Activated B cell treated with CpG ODN at 0.5 μM for 24 hours (primary cell): ENCODE measurements around the gene RBM20. TPM values are rescaled to one million over a fixed set of nuclear protein-coding genes. Genes with fewer than 3 reads are reported as not detected.
A peak's percentile ranks its signal among the peaks of the same experiment; 100 is the strongest.

ENCODE experiments used
- ATAC-seq: fragments of 200-7000 bp; cut with Tn5 transposase; one replicate; pipeline ENCODE4 v1.10.0; 2021; ENCODE audit warnings: low read depth, mild to moderate bottlenecking, moderate library complexity
- CTCF ChIA-PET: fragments of 350-600 bp; sonication (Branson Sonifier 250); formaldehyde crosslinking; loops from one replicate; lab custom pipeline; 2021; ENCODE audit warnings: antibody characterized with exemption; lab: Charles Lee
- POLR2A ChIA-PET: fragments of 350-600 bp; sonication (Branson Sonifier 250); formaldehyde crosslinking; loops from one replicate; lab custom pipeline; 2021; ENCODE audit warnings: antibody characterized with exemption; lab: Charles Lee
- DNase-seq: peaks from one replicate; pipeline ENCODE4 v3.0.0; 2022
- H3K27ac Mint-ChIP-seq: one replicate; pipeline ENCODE4 v1.8.0; 2020; ENCODE audit warnings: mixed read lengths
- H3K27me3 Mint-ChIP-seq: one replicate; pipeline ENCODE4 v1.8.0; 2021; ENCODE audit warnings: mixed read lengths
- H3K36me3 Mint-ChIP-seq: one replicate; pipeline ENCODE4 v1.8.0; 2021; ENCODE audit warnings: low read depth, mixed read lengths
- H3K4me1 Mint-ChIP-seq: one replicate; pipeline ENCODE4 v1.8.0; 2021; ENCODE audit warnings: mixed read lengths
- H3K4me3 Mint-ChIP-seq: one replicate; pipeline ENCODE4 v1.8.0; 2020; ENCODE audit warnings: mild to moderate bottlenecking, mixed read lengths
- H3K9me3 Mint-ChIP-seq: one replicate; pipeline ENCODE4 v1.8.0; 2020; ENCODE audit warnings: mixed read lengths
- intact Hi-C: fragments of 100-400 bp; cut with micrococcal nuclease; formaldehyde crosslinking; loops from one replicate; pipeline ENCODE4 v1.15.1; 2024
- total RNA-seq: library from RNA; stranded (reverse); gene quantifications from 2 replicates; pipeline ENCODE4 v1.2.3, GENCODE V29; 2022
- TF ChIP-seq, protein P1 (sequence below): fragments of 200-600 bp; IDR thresholded peaks from one replicate; pipeline ENCODE4 v1.8.0; 2022; ENCODE audit warnings: antibody characterized with exemption, mild to moderate bottlenecking

The RBM20 gene
- total RNA-seq, 1 donor from 2014 or later, result 0.02 TPM

DNA sequence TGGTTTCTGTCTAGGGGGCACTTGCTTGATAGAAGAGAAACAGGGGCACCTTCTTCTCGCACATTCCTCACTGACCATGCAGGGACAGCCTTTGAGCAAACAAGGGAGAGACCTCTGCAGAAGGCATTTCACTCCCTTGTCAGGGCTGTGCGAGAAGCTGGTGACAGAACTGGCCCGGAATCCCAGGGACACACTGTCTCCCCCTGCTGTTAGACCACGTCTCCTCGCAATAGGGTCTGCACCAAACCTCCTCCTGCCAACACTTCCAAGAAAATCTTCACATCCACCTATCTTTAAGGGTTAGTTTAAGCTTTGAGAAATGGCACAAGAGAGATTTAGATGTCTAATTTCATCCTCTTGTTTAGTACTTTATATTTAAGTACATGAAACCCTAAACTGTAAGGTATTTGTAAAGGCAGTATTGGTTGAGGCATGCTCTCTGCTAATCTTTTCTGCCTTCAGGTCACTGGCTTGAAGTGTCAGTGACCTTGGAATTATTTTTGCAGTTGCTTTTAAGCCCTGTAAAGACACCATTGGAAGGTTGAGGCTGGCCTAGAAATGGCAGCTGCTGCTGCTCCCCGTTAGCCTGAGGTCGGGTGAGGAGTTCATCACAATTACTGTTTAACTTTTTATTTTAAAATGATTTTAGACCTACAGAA is 37.0 kb downstream of the RBM20 start:
- Mint-ChIP-seq H3K36me3 (no peaks in the 10 kb centered on the region), H3K9me3 (no peaks in the 10 kb centered on the region), H3K4me1 (peaks cover 3% of the 10 kb centered on the region), H3K27ac (no peak overlapping the region), H3K27me3 (peaks cover 14% of the 10 kb centered on the region), H3K4me3 (no peak overlapping the region)
- ATAC-seq, result peak; percentile 31
- ChIA-PET POLR2A (no interaction called here), CTCF (interaction anchor here (1.5 to 2.1 kb wide), 2 partner anchors 9 to 70 kb away, joined by 6 to 14 read pairs; no protein-coding TSS in a partner anchor)
- TF ChIP-seq, protein P1, sequence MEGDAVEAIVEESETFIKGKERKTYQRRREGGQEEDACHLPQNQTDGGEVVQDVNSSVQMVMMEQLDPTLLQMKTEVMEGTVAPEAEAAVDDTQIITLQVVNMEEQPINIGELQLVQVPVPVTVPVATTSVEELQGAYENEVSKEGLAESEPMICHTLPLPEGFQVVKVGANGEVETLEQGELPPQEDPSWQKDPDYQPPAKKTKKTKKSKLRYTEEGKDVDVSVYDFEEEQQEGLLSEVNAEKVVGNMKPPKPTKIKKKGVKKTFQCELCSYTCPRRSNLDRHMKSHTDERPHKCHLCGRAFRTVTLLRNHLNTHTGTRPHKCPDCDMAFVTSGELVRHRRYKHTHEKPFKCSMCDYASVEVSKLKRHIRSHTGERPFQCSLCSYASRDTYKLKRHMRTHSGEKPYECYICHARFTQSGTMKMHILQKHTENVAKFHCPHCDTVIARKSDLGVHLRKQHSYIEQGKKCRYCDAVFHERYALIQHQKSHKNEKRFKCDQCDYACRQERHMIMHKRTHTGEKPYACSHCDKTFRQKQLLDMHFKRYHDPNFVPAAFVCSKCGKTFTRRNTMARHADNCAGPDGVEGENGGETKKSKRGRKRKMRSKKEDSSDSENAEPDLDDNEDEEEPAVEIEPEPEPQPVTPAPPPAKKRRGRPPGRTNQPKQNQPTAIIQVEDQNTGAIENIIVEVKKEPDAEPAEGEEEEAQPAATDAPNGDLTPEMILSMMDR, result no peak
- intact Hi-C loops, result loop anchor here (1.0 kb wide), 1 partner anchor 71 kb away; no protein-coding TSS in a partner anchor
- DNase-seq, result no peak

DNA sequence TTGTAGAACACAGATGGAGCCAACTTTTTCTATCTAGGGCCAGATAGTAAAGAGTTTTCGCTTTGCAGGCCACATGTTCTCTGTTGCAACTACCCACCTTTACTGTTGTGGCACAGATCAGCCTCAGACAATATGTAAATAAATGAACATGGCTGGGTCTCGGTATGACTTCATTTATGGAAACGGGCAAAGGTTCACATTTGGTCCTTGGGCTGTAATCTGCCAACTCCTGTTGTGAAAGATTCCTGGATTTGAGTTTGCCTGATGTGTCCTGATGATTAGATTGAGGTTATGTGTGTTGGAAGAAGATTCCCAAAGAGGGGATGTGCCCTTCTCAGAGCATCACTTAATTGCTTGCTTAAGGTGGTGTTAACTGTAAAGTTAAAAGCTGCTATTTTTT is 38.2 kb downstream of the RBM20 start:
- intact Hi-C loops, result no loop called here
- CTCF ChIA-PET, result no interaction called here
- no peak overlapping the region for H3K4me3 Mint-ChIP-seq
- ATAC-seq (no peak), DNase-seq (no peak)
- H3K36me3 Mint-ChIP-seq, result no peaks in the 10 kb centered on the region
- no peaks in the 10 kb centered on the region for H3K9me3 Mint-ChIP-seq
- TF ChIP-seq, protein P1, result no peak
- peaks cover 14% of the 10 kb centered on the region for H3K27me3 Mint-ChIP-seq
- H3K27ac Mint-ChIP-seq, result no peak overlapping the region
- POLR2A ChIA-PET, result no interaction called here
- H3K4me1 Mint-ChIP-seq, result peaks cover 3% of the 10 kb centered on the region

DNA sequence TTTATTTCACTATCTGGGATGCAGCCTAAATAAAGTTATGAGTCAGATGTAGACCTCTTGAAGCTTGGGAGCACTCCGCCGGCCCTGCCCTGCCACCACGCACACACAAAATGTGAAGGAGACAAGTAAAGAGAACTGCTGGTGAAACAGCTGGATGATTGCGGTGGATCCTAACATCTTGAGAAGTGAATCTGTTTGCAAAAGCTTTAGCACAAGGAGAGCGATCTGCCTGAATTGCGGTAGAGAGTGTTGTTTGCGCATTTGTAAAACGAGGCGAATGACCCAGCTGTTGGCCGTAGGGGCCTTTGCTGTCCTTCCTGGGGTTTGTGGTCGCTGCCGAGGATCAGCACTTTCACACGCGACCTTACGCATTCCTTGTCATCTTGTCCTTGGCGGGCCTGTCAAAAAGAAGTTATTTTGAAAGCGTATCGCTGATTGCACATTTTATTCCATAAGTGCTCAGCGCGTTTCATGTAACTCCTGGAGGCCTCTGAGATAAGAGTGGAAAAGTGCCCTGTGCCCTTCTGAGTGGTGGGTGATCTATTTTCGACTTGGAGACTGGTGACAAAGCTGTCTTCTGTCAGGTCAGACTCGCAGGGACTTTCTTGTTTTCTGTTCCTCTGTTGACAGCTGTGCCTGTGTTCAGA is 40.8 kb downstream of the RBM20 start:
- no peak for ATAC-seq
- DNase-seq, result no peak
- Mint-ChIP-seq H3K4me1 (peaks cover 3% of the 10 kb centered on the region), H3K27ac (no peak overlapping the region), H3K9me3 (no peaks in the 10 kb centered on the region), H3K36me3 (no peaks in the 10 kb centered on the region), H3K27me3 (peaks cover 22% of the 10 kb centered on the region), H3K4me3 (no peak overlapping the region)
- CTCF ChIA-PET, result no interaction called here
- TF ChIP-seq, protein P1, result no peak
- intact Hi-C loops, result no loop called here
- POLR2A ChIA-PET, result no interaction called here

DNA sequence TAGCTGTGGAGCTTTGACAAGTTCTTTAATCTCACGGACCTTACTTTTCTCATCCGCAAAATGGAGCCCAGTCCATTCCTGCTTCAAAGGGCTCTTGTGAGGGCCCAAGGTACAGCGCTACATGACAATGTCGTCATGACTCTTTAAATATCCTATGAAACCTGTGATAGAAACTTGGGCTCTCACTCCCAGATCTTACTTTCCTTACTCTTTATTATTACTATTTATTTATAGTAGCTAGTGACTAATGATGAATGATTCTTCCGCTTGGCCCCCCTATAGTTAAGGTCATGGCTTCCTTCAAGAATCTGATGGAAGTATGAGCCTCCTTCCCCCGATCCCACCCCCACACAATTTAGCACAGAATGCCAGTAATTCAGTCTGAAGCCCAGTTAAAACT is 41.9 kb downstream of the RBM20 start:
- TF ChIP-seq, protein P1, result no peak
- no peaks in the 10 kb centered on the region for H3K9me3 Mint-ChIP-seq
- peaks cover 24% of the 10 kb centered on the region for H3K27me3 Mint-ChIP-seq
- DNase-seq (no peak), ATAC-seq (no peak)
- intact Hi-C loops, result no loop called here
- H3K27ac Mint-ChIP-seq, result no peak overlapping the region
- ChIA-PET CTCF (no interaction called here), POLR2A (no interaction called here)
- H3K4me3 Mint-ChIP-seq, result no peak overlapping the region
- no peaks in the 10 kb centered on the region for H3K4me1 Mint-ChIP-seq
- no peaks in the 10 kb centered on the region for H3K36me3 Mint-ChIP-seq

DNA sequence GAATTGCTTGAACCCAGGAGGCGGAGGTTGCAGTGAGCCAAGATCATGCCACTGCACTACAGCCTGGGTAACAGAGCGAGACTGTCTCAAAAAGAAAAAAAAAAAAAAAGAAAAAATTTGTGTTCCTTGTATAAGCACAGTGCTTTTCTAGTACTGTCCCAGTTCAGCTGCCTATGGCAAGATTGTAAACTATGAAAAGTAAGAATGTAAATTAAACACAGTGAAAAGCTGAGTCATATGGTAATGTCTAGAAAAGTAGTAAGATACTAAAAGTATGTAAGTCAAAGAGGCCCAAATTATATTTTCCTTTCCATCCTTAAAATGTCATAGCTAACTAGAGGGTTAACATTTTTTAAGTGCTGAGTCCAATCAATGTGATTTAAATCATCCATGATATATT is 42.8 kb downstream of the RBM20 start:
- H3K9me3 Mint-ChIP-seq, result no peaks in the 10 kb centered on the region
- H3K27ac Mint-ChIP-seq, result no peak overlapping the region
- peaks cover 24% of the 10 kb centered on the region for H3K27me3 Mint-ChIP-seq
- TF ChIP-seq, protein P1, result no peak
- intact Hi-C loops, result no loop called here
- ChIA-PET POLR2A (no interaction called here), CTCF (no interaction called here)
- H3K4me1 Mint-ChIP-seq, result no peaks in the 10 kb centered on the region
- no peak overlapping the region for H3K4me3 Mint-ChIP-seq
- DNase-seq (no peak), ATAC-seq (no peak)
- no peaks in the 10 kb centered on the region for H3K36me3 Mint-ChIP-seq
